Activated B cell treated with CpG ODN at 0.5 μM for 24 hours (primary cell): ENCODE results near the gene ILF2. TPM values are rescaled to one million over a fixed set of nuclear protein-coding genes. Genes with fewer than 3 reads are reported as not detected.
A peak's percentile ranks its signal among the peaks of the same experiment; 100 is the strongest.

Experiments used
- ATAC-seq: fragments of 200-7000 bp; cut with Tn5 transposase; one replicate; pipeline ENCODE4 v1.10.0; 2021; ENCODE audit warnings: low read depth, mild to moderate bottlenecking, moderate library complexity
- CTCF ChIA-PET: fragments of 350-600 bp; sonication (Branson Sonifier 250); formaldehyde crosslinking; loops from one replicate; lab custom pipeline; 2021; ENCODE audit warnings: antibody characterized with exemption; lab: Charles Lee
- POLR2A ChIA-PET: fragments of 350-600 bp; sonication (Branson Sonifier 250); formaldehyde crosslinking; loops from one replicate; lab custom pipeline; 2021; ENCODE audit warnings: antibody characterized with exemption; lab: Charles Lee
- DNase-seq: peaks from one replicate; pipeline ENCODE4 v3.0.0; 2022
- H3K27ac Mint-ChIP-seq: one replicate; pipeline ENCODE4 v1.8.0; 2020; ENCODE audit warnings: mixed read lengths
- H3K27me3 Mint-ChIP-seq: one replicate; pipeline ENCODE4 v1.8.0; 2021; ENCODE audit warnings: mixed read lengths
- H3K36me3 Mint-ChIP-seq: one replicate; pipeline ENCODE4 v1.8.0; 2021; ENCODE audit warnings: low read depth, mixed read lengths
- H3K4me1 Mint-ChIP-seq: one replicate; pipeline ENCODE4 v1.8.0; 2021; ENCODE audit warnings: mixed read lengths
- H3K4me3 Mint-ChIP-seq: one replicate; pipeline ENCODE4 v1.8.0; 2020; ENCODE audit warnings: mild to moderate bottlenecking, mixed read lengths
- H3K9me3 Mint-ChIP-seq: one replicate; pipeline ENCODE4 v1.8.0; 2020; ENCODE audit warnings: mixed read lengths
- CTCF ChIP-seq: fragments of 200-600 bp; IDR thresholded peaks from one replicate; pipeline ENCODE4 v1.8.0; 2022; ENCODE audit warnings: antibody characterized with exemption, mild to moderate bottlenecking
- intact Hi-C: fragments of 100-400 bp; cut with micrococcal nuclease; formaldehyde crosslinking; loops from one replicate; pipeline ENCODE4 v1.15.1; 2024
- total RNA-seq: library from RNA; stranded (reverse); gene quantifications from 2 replicates; pipeline ENCODE4 v1.2.3, GENCODE V29; 2022

The ILF2 gene
- total RNA-seq, 1 donor from 2014 or later: 182 TPM

DNA sequence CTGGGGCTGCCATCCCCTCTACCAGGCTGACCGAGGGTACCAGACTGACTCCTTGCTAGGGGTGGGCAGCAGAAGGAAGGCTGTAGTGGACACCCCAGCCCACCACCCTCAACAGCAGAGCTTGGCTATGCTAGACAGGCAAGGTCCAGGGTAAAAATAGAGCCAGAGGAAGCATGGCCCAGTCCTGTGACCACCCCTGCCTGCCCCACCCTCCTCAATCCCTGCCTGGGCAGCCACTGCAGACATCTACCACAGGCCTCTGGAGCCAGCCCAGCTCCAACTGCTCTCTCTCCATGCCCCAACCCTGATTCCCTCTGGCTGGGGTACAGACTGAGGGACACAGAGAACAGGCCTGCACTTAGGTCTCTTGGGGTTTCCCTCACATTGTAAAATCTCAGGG lies 40.8 kb downstream of the ILF2 start:
- Mint-ChIP-seq H3K36me3 (peaks cover 15% of the 10 kb centered on the region), H3K4me1 (peaks cover 44% of the 10 kb centered on the region), H3K27me3 (no peaks in the 10 kb centered on the region), H3K9me3 (no peaks in the 10 kb centered on the region), H3K27ac (no peak overlapping the region), H3K4me3 (no peak overlapping the region)
- POLR2A ChIA-PET: interaction anchor here (1.9 to 5.5 kb wide), 2 partner anchors 32 to 98 kb away, joined by 4 to 27 read pairs; partner anchors contain the start of gene INTS3
- CTCF ChIA-PET: interaction anchor here (1.2 kb wide), 1 partner anchor 58 kb away, joined by 4 read pairs; no protein-coding TSS in a partner anchor
- DNase-seq: no peak
- ATAC-seq: no peak
- no peak for TF ChIP-seq CTCF
- intact Hi-C loops: no loop called here

GRCh38 chr1:153629343-153629665 lies 41.5 kb downstream of the ILF2 start:
- POLR2A ChIA-PET: interaction anchor here (1.0 to 5.5 kb wide), 4 partner anchors 31 to 98 kb away, joined by 3 to 27 read pairs (median 4); partner anchors contain the start of genes INTS3 and S100A2
- no peak for DNase-seq
- Mint-ChIP-seq H3K27me3 (no peaks in the 10 kb centered on the region), H3K27ac (no peak overlapping the region), H3K9me3 (no peaks in the 10 kb centered on the region), H3K36me3 (peaks cover 11% of the 10 kb centered on the region), H3K4me1 (peaks cover 41% of the 10 kb centered on the region), H3K4me3 (no peak overlapping the region)
- ATAC-seq: no peak
- intact Hi-C loops: no loop called here
- TF ChIP-seq CTCF: no peak
- CTCF ChIA-PET: interaction anchor here (0.9 to 3.8 kb wide), 4 partner anchors 41 to 119 kb away, joined by 3 to 38 read pairs (median 4); no protein-coding TSS in a partner anchor

GRCh38 chr1:153628638-153629342 lies 42.0 kb downstream of the ILF2 start:
- ATAC-seq (no peak), DNase-seq (no peak)
- ChIA-PET POLR2A (interaction anchor here (1.0 to 5.5 kb wide), 5 partner anchors 10 to 99 kb away, joined by 3 to 27 read pairs (median 4); partner anchors contain the start of genes INTS3 and S100A2), CTCF (interaction anchor here (0.9 to 3.8 kb wide), 4 partner anchors 41 to 118 kb away, joined by 3 to 38 read pairs (median 4); no protein-coding TSS in a partner anchor)
- Mint-ChIP-seq H3K4me3 (no peak overlapping the region), H3K27ac (peak overlapping the region; percentile 25), H3K4me1 (peaks cover 37% of the 10 kb centered on the region), H3K9me3 (no peaks in the 10 kb centered on the region), H3K27me3 (no peaks in the 10 kb centered on the region), H3K36me3 (peaks cover 6% of the 10 kb centered on the region)
- intact Hi-C loops: no loop called here
- TF ChIP-seq CTCF: no peak

- Mint-ChIP-seq H3K36me3 (peaks cover 4% of the 10 kb centered on the region), H3K9me3 (no peaks in the 10 kb centered on the region), H3K27ac (peak within 1 kb of the TSS; percentile 25), H3K27me3 (no peaks in the 10 kb centered on the region), H3K4me1 (peaks cover 32% of the 10 kb centered on the region), H3K4me3 (peak within 1 kb of the TSS; percentile 60)
- DNase-seq (no peak), ATAC-seq (no peak)
- no peak for TF ChIP-seq CTCF
- POLR2A ChIA-PET: interaction anchor here (0.9 to 5.5 kb wide), 5 partner anchors 9 to 62 kb away, joined by 3 to 27 read pairs (median 5); partner anchors contain the start of gene S100A2
- CTCF ChIA-PET: interaction anchor here (1.0 to 3.8 kb wide), 10 partner anchors 10 to 118 kb away, joined by 3 to 38 read pairs (median 4); partner anchors contain the start of gene S100A6
- intact Hi-C loops: loop anchor here (2.0 kb wide), 1 partner anchor 55 kb away; no protein-coding TSS in a partner anchor
Observed at GRCh38 chr1:153627715-153628626, 42.8 kb downstream of the ILF2 start, which contains the start of gene S100A1. TSS of gene S100A1 (plus strand) at chr1:153628434. CDS start at chr1:153630522, 2,088 bp downstream.
